ENCODE data around the gene PDE8A. TPM values are rescaled to one million over a fixed set of nuclear protein-coding genes. Genes with fewer than 3 reads are reported as not detected.

Gene PDE8A
- total and polyA plus RNA-seq, 2 of the 13 experiments (the other 11 are each of a cell fraction or from before 2014, with no cell fraction given) = 26.3 to 48.5 TPM

GRCh38 chr15:85142312-85142711 is 160.7 kb downstream of the PDE8A start (continued):
- no peak for TF ChIP-seq KDM2A (CRISPR knock-in tag; IDR thresholded peaks at IDR 0.05; ENCODE audit: borderline replicate concordance, low read depth)
- no peak for TF ChIP-seq EED (CRISPR knock-in tag; IDR thresholded peaks at IDR 0.05)
- no peak for TF ChIP-seq NPAS2 (CRISPR knock-in tag; IDR thresholded peaks at IDR 0.05; ENCODE audit: borderline replicate concordance)
- TF ChIP-seq ZNF781 (CRISPR knock-in tag; IDR thresholded peaks at IDR 0.05; ENCODE audit: borderline replicate concordance, not compliant biosample characterization) = no peak

GRCh38 chr15:85149465-85150129 is 167.9 kb downstream of the PDE8A start:
- no TSS peak for BruUV-seq (replicated peaks)
- Histone ChIP-seq H3K27me3 (ENCODE audit: control insufficient read depth in 1 of 2, insufficient read depth in 2 of 2, low read length in 2 of 2) (0 out of 5 replicates have a peak, but pooled peaks cover 0 to 9% of the 10 kb centered on the region in 2 experiments), H3K9me3 (ENCODE audit: low read length) (no peaks in the 10 kb centered on the region), H3K9ac (ENCODE audit: insufficient read depth, low read depth, low read length) (no peak overlapping the region), H3K36me3 (replicated peaks in 1 of 2; ENCODE audit: control insufficient read depth in 1 of 2, insufficient read depth in 2 of 2, low read length in 2 of 2) (no peaks in the 10 kb centered on the region), H4K20me1 (ENCODE audit: insufficient read depth, low read length) (no peaks in the 10 kb centered on the region), H3K4me3 (replicated peaks in 1 of 3; ENCODE audit: insufficient read depth in 1 of 3, low read depth in 2 of 3, low read length in 3 of 3) (no peak overlapping the region), H3K27ac (ENCODE audit: extremely low read length, insufficient read depth, low read length) (no peak overlapping the region), H3K4me2 (ENCODE audit: low read depth, low read length) (no peak overlapping the region), H3K4me1 (ENCODE audit: insufficient read depth, low read length) (no peaks in the 10 kb centered on the region), H2AFZ (ENCODE audit: low read length) (no peak overlapping the region), H3K79me2 (ENCODE audit: insufficient read depth, low read length) (no peaks in the 10 kb centered on the region)
- ChIA-PET POLR2A (no interaction called here), CTCF (ENCODE audit: low intra/inter-chr PET ratio, low total read pairs) (no interaction called here)
- in situ Hi-C loops (cut with HindIII; ENCODE audit: extremely low pct_ligation_motif_present, low pct_unique_long_range_greater_than_20kb) (loop anchor here (25.0 kb wide), 2 partner anchors 187 to 312 kb away; no protein-coding TSS in a partner anchor), intact Hi-C loops (cut with micrococcal nuclease; ENCODE audit: unreplicated experiment) (no loop called here)
- WGBS (ENCODE audit: low lambda C conversion rate) = 15% methylated on average over 5 of the region's 5 CpGs
- ATAC-seq (no peak), DNase-seq (ENCODE audit: low spot score) (no peak), FAIRE-seq (no peak)
- TF ChIP-seq NR1H2 (CRISPR knock-in tag; IDR thresholded peaks at IDR 0.05; ENCODE audit: borderline replicate concordance, low read depth) (no peak), GLI4 (CRISPR knock-in tag; IDR thresholded peaks at IDR 0.05; ENCODE audit: borderline replicate concordance) (no peak), KMT2A (CRISPR knock-in tag; IDR thresholded peaks at IDR 0.05) (no peak), FOXP1 (IDR thresholded peaks at IDR 0.05) (no peak), FOXP1 (CRISPR knock-in tag; IDR thresholded peaks at IDR 0.05) (no peak), HNRNPUL1 (IDR thresholded peaks at IDR 0.05; ENCODE audit: low read depth, low read length) (no peak), DNMT1 (CRISPR knock-in tag; IDR thresholded peaks at IDR 0.05) (no peak), BCLAF1 (IDR thresholded peaks at IDR 0.05) (no peak), ZNF615 (CRISPR knock-in tag; IDR thresholded peaks at IDR 0.05; ENCODE audit: borderline replicate concordance) (no peak), ZNF232 (CRISPR knock-in tag; IDR thresholded peaks at IDR 0.05; ENCODE audit: borderline replicate concordance) (no peak), ZFP82 (CRISPR knock-in tag; IDR thresholded peaks at IDR 0.05; ENCODE audit: borderline replicate concordance) (no peak), ZXDC (CRISPR knock-in tag; IDR thresholded peaks at IDR 0.05) (no peak), ZNF18 (CRISPR knock-in tag; IDR thresholded peaks at IDR 0.05; ENCODE audit: insufficient replicate concordance) (no peak)
